Keratinocyte (primary cell): Measurements from ENCODE around the gene EDN2. TPM values are rescaled to one million over a fixed set of nuclear protein-coding genes. Genes with fewer than 3 reads are reported as not detected.

ENCODE experiments used
- DNase-seq: peaks from one replicate; pipeline ENCODE4 v3.0.0-alpha.2; 2011; ENCODE audit warnings: low read depth, missing footprints, low spot score
- FAIRE-seq: peaks from 2 replicates; lab custom pipeline; 2011; peaks lifted over from hg19 to GRCh38; lab: Jason Lieb, UNC
- H2AFZ ChIP-seq: 2 replicates; pipeline ENCODE4 v1.6.0; 2012; ENCODE audit warnings: low read length, control low read depth, inconsistent platforms; ENCODE audit not compliant: control insufficient read depth
- H3K27ac ChIP-seq: 2 replicates; pipeline ENCODE4 v1.5.1; 2011; ENCODE audit warnings: low read length; ENCODE audit not compliant: control insufficient read depth, insufficient read depth
- H3K27me3 ChIP-seq: 3 replicates; pipeline ENCODE4 v1.6.0; 2011; ENCODE audit warnings: low read length; ENCODE audit not compliant: control insufficient read depth, insufficient read depth; ENCODE audit errors: extremely low read depth
- H3K36me3 ChIP-seq, 2 experiments: 2 replicates in 1 of 2; 3 replicates in 1 of 2; pipeline ENCODE4 v1.5.1; 2011; ENCODE audit warnings: low read length in 2 of 2, mild to moderate bottlenecking in 1 of 2; ENCODE audit not compliant: control insufficient read depth in 2 of 2, insufficient read depth in 2 of 2; ENCODE audit errors: extremely low read depth in 1 of 2
- H3K4me1 ChIP-seq: 3 replicates; pipeline ENCODE4 v1.5.1; 2011; ENCODE audit warnings: low read length; ENCODE audit not compliant: control insufficient read depth, insufficient read depth; ENCODE audit errors: extremely low read depth
- H3K4me2 ChIP-seq: 3 replicates; pipeline ENCODE4 v1.6.0; 2011; ENCODE audit warnings: low read depth, low read length; ENCODE audit not compliant: control insufficient read depth, insufficient read depth; ENCODE audit errors: extremely low read depth
- H3K4me3 ChIP-seq, 3 experiments: fragments of 200-600 bp in 1 of 3; sonication (generic) in 1 of 3; 2 replicates in 2 of 3; 3 replicates in 1 of 3; pipeline ENCODE4 v1.5.1; 2011 to 2016; ENCODE audit warnings: low read length in 3 of 3, mild to moderate bottlenecking in 3 of 3, control low read depth in 2 of 3, inconsistent platforms in 1 of 3, low read depth in 1 of 3, mixed read lengths in 1 of 3, mixed run types in 1 of 3, moderate library complexity in 1 of 3; ENCODE audit not compliant: control insufficient read depth in 2 of 3, insufficient read depth in 2 of 3; ENCODE audit errors: extremely low read depth in 1 of 3
- H3K79me2 ChIP-seq: 2 replicates; pipeline ENCODE4 v1.6.0; 2012; ENCODE audit warnings: low read length; ENCODE audit not compliant: control insufficient read depth, insufficient read depth
- H3K9ac ChIP-seq: 3 replicates; pipeline ENCODE4 v1.6.0; 2011; ENCODE audit warnings: low read length; ENCODE audit not compliant: control insufficient read depth, insufficient read depth; ENCODE audit errors: extremely low read depth
- H3K9me1 ChIP-seq: 3 replicates; pipeline ENCODE4 v1.6.0; 2011; ENCODE audit warnings: low read length; ENCODE audit not compliant: control insufficient read depth, insufficient read depth; ENCODE audit errors: extremely low read depth
- H3K9me3 ChIP-seq: 2 replicates; pipeline ENCODE4 v1.5.1; 2012; ENCODE audit warnings: low read depth, low read length; ENCODE audit not compliant: control insufficient read depth
- H4K20me1 ChIP-seq: 3 replicates; pipeline ENCODE4 v1.6.0; 2011; ENCODE audit warnings: low read length; ENCODE audit not compliant: control insufficient read depth, insufficient read depth; ENCODE audit errors: extremely low read depth
- CTCF ChIP-seq, 3 experiments: IDR thresholded peaks in 1 of 3; conservative IDR thresholded peaks in 1 of 3; optimal IDR thresholded peaks in 1 of 3; 2 replicates in 2 of 3; 3 replicates in 1 of 3; pipeline versions ENCODE3 to v1.5.1; 2011; ENCODE audit warnings: low read length in 3 of 3, mild to moderate bottlenecking in 3 of 3, moderate library complexity in 2 of 3, control low read depth in 1 of 3, inconsistent platforms in 1 of 3; ENCODE audit not compliant: insufficient read depth in 2 of 3; ENCODE audit errors: extremely low read depth in 1 of 3
- EZH2 ChIP-seq: IDR thresholded peaks from one replicate; pipeline ENCODE4 v1.6.1; 2012; ENCODE audit warnings: inconsistent platforms, mild to moderate bottlenecking, low read length, moderate library complexity
- dilution Hi-C: fragments of 300-500 bp; cut with MboI; formaldehyde crosslinking; loops from one replicate; pipeline ENCODE4 v1.7.0; 2020; ENCODE audit warnings: low sequenced_read_pairs; ENCODE audit not compliant: extremely low pct_ligation_motif_present
- polyA plus RNA-seq, 5 experiments: library from polyadenylated mRNA; depleted of rRNA in 3 of 5; stranded (reverse) in 3 of 5; stranded (forward) in 1 of 5; unstranded in 1 of 5; fragments of >200 nt; gene quantifications; 1 replicate in 1 of 5; 2 replicates in 3 of 5; 3 replicates in 1 of 5; pipeline versions ENCODE4 v1.2.1 to v1.2.3, GENCODE V29; 2011 to 2012; ENCODE audit warnings: missing spikeins in 2 of 5, low read depth in 1 of 5, low replicate concordance in 1 of 5

EDN2 gene
- polyA plus RNA-seq, 1 donor (not counting 4 experiments of a cell fraction or from before 2014, with no cell fraction given): 0.34 TPM

GRCh38 chr1:41467673-41468072, 16.8 kb downstream of the EDN2 start:
- H3K27ac ChIP-seq: no peak overlapping the region
- H3K36me3 ChIP-seq: no peaks in the 10 kb centered on the region
- no peak overlapping the region for H3K9ac ChIP-seq
- no peak overlapping the region for H3K4me3 ChIP-seq
- dilution Hi-C loops: no loop called here
- H3K4me1 ChIP-seq: peaks cover 31% of the 10 kb centered on the region
- H3K4me2 ChIP-seq: no peak overlapping the region
- H2AFZ ChIP-seq: no peak overlapping the region
- DNase-seq (no peak), FAIRE-seq (peak; percentile 56)
- no peaks in the 10 kb centered on the region for H3K79me2 ChIP-seq
- H3K9me3 ChIP-seq: no peaks in the 10 kb centered on the region
- H3K9me1 ChIP-seq: no peaks in the 10 kb centered on the region
- no peaks in the 10 kb centered on the region for H4K20me1 ChIP-seq
- TF ChIP-seq EZH2 (no peak), CTCF (optimal IDR thresholded peaks at IDR 0.05 in 1 of 3, IDR thresholded peaks at IDR 0.05 in 1 of 3, conservative IDR thresholded peaks at IDR 0.05 in 1 of 3; ENCODE audit: extremely low read depth in 1 of 3, insufficient read depth in 2 of 3, low read length in 3 of 3) (no peak)
- H3K27me3 ChIP-seq: no peaks in the 10 kb centered on the region

GRCh38 chr1:41466146-41466545, 18.3 kb downstream of the EDN2 start:
- Histone ChIP-seq H3K9me1 (no peaks in the 10 kb centered on the region), H2AFZ (no peak overlapping the region), H3K4me1 (peaks cover 31% of the 10 kb centered on the region), H3K9ac (no peak overlapping the region), H3K36me3 (no peaks in the 10 kb centered on the region), H3K4me3 (no peak overlapping the region), H3K27ac (no peak overlapping the region), H3K79me2 (no peaks in the 10 kb centered on the region), H3K27me3 (no peaks in the 10 kb centered on the region), H3K9me3 (no peaks in the 10 kb centered on the region), H3K4me2 (peak overlapping the region; percentile 52), H4K20me1 (no peaks in the 10 kb centered on the region)
- no peak for DNase-seq
- dilution Hi-C loops: no loop called here
- FAIRE-seq: no peak
- TF ChIP-seq CTCF (optimal IDR thresholded peaks at IDR 0.05 in 1 of 3, IDR thresholded peaks at IDR 0.05 in 1 of 3, conservative IDR thresholded peaks at IDR 0.05 in 1 of 3; ENCODE audit: extremely low read depth in 1 of 3, insufficient read depth in 2 of 3, low read length in 3 of 3): no peak
- TF ChIP-seq EZH2: no peak
